ENCODE data around the gene RMND5B.
"Not testable (repeated sequence)": the region's sequence is repeated elsewhere in the genome, so short reads cannot be mapped to it uniquely, and the experiment has no call there.

The RMND5B gene

DNA sequence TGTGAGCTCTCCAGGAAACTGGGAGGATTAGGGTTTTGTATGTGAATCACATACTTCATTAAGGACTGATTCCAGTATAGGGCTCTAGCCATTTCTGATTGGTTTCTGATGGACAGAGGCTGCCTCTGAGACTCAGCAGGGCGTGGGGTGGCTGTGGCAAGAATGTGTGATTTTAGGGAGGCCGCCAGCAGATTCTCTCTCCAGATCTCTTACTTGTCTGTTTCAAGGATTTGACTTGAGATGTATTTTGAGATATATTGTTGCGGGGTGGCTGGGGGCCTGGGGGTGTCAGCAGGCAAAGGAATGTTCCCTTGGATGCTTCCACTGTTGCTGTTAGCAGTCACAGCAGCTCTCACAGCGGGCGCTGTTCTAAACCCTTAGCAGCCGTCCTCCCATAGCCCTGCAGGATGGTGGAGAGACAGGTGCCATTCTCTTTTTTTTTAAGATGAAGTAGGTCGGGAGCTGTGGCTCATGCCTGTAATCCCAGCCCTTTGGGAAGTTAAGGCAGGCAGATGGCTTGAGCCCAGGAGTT, 65.5 kb downstream of the RMND5B start:
- H3K27me3 ChIP-seq (ENCODE audit: insufficient read depth, low read length) = peaks cover 4% of the 10 kb centered on the region; the same call in 1 of the 2 replicates
- H3K4me3 ChIP-seq (ENCODE audit: low read length) = no peak overlapping the region
- peaks cover 3% of the 10 kb centered on the region; the same call in 1 of the 2 replicates for H3K4me1 ChIP-seq (ENCODE audit: insufficient read depth, low read length)
- WGBS = 75% methylated on average over 7 of the region's 7 CpGs
- no peaks in the 10 kb centered on the region for H3K9me3 ChIP-seq (ENCODE audit: insufficient read depth, low read depth, low read length)
- H3K36me3 ChIP-seq (ENCODE audit: insufficient read depth, low read length) = no peaks in the 10 kb centered on the region
- H3K9ac ChIP-seq (ENCODE audit: low read depth, low read length) = no peak overlapping the region
- no peak overlapping the region; the same call in 1 of the 2 replicates for H3K27ac ChIP-seq (ENCODE audit: low read depth, low read length)

DNA sequence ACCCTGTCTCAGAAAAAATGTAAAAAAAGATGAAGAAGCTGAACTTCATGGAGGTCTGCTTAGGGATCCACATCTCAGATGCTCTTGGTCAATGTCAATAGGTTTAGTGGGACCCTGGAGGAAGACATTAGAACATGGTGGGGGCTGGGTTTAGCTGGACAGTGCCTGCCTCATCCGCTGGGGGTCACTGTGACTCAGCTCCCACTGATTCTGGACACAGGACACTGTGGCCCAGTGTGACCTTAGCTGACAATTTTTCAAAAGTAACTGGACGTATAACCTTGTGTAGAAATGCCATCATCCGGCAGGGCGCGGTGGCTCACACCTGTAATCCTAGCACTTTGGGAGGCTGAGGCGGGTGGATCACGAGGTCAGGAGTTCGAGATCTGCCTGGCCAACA, 66.2 kb downstream of the RMND5B start:
- no peaks in the 10 kb centered on the region for H3K9me3 ChIP-seq (ENCODE audit: insufficient read depth, low read depth, low read length)
- H3K4me1 ChIP-seq (ENCODE audit: insufficient read depth, low read length) = peaks cover 3% of the 10 kb centered on the region; the same call in 1 of the 2 replicates
- H3K27me3 ChIP-seq (ENCODE audit: insufficient read depth, low read length) = peaks cover 6% of the 10 kb centered on the region; the same call in 1 of the 2 replicates
- H3K9ac ChIP-seq (ENCODE audit: low read depth, low read length) = no peak overlapping the region
- H3K36me3 ChIP-seq (ENCODE audit: insufficient read depth, low read length) = no peaks in the 10 kb centered on the region
- WGBS = 82% methylated on average over 8 of the region's 8 CpGs
- no peak overlapping the region for H3K27ac ChIP-seq (ENCODE audit: low read depth, low read length)
- H3K4me3 ChIP-seq (ENCODE audit: low read length) = no peak overlapping the region

DNA sequence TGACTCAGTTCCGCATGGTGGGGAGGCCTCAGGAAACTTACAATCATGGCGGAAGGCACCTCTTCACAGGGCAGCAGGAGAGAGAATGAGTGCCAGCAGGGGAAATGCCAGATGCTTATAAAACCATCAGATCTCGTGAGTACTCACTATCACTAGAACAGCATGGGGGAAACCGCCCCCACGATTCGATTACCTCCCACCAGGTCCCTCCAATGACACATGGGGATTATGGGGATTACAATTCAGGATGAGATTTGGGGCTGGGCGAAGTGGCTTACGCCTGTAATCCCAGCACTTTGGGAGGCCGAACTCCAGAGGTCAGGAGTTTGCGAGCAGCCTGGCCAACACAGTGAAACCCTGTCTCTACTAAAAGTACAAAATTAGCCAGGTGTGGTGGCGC, 67.3 kb downstream of the RMND5B start:
- WGBS = 80% methylated on average over 11 of the region's 11 CpGs
- not testable (repeated sequence) for H3K27ac ChIP-seq (ENCODE audit: low read depth, low read length); H3K4me1 ChIP-seq (ENCODE audit: insufficient read depth, low read length); H3K27me3 ChIP-seq (ENCODE audit: insufficient read depth, low read length); H3K36me3 ChIP-seq (ENCODE audit: insufficient read depth, low read length); H3K9ac ChIP-seq (ENCODE audit: low read depth, low read length); H3K4me3 ChIP-seq (ENCODE audit: low read length); H3K9me3 ChIP-seq (ENCODE audit: insufficient read depth, low read depth, low read length)

DNA sequence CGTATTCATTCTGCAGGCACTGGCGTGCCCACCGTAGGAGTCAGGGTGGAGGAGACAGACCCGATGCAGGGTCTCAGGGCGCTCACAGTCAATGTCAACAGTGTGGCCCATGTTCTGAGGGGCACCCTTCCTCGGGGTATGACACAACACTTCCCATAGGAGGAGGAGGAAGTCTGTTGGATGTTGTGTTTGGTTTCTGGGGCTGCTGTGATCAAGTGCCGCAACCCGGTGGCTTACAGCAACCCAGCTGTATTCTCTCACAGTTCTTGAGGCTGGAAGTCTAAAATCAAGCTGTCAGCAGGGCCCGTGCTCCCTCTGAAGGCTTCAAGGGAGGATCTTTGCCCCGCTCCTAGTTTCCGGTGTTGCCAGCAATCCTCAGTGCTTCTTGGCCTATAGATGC, 67.9 kb downstream of the RMND5B start:
- peaks cover 3% of the 10 kb centered on the region; the same call in 1 of the 2 replicates for H3K4me1 ChIP-seq (ENCODE audit: insufficient read depth, low read length)
- no peak overlapping the region for H3K4me3 ChIP-seq (ENCODE audit: low read length)
- H3K27ac ChIP-seq (ENCODE audit: low read depth, low read length) = no peak overlapping the region
- H3K9ac ChIP-seq (ENCODE audit: low read depth, low read length) = no peak overlapping the region
- peaks cover 8% of the 10 kb centered on the region; the same call in 1 of the 2 replicates for H3K27me3 ChIP-seq (ENCODE audit: insufficient read depth, low read length)
- H3K9me3 ChIP-seq (ENCODE audit: insufficient read depth, low read depth, low read length) = no peaks in the 10 kb centered on the region
- WGBS = 93% methylated on average over 11 of the region's 11 CpGs
- H3K36me3 ChIP-seq (ENCODE audit: insufficient read depth, low read length) = no peaks in the 10 kb centered on the region

DNA sequence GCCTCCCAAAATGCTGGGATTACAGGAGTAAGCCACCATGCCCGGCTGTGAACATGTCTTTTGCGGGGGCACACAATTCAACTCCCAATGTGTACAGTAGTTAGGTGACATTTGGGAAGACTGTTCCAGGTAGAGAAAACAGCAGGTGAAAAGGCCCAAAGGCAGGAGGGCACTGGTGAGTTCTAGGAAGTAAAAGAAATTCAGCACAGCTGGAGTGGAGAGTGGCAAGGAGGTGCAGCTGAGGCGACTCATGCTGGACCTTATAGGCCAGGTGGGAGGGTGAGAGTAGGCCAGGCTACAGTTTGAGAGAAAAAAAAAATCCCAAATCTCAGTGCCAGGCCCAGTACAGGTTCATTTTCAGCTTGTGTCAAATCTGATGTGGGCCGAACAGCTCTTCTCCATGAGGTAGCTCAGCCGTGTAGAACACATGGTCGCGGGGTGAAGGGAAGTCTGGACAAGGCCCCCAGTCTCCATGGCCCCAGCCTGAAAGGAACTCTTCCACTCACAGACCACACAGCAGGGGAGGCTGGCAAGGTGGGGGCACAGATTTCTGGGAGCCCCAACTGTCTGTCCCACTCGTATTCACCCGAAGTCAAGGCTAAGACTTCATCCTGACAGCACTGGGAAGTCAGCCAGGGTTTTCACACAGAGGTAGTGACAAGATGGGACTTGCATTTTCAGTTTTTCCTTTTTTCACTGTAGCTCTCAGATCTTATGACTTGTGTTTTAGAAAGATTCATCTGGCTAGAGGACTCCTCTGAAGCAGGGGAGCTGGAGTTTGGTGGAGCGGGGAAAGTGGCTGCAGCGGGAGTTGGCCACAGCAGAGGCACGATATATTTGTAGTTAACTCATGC, 69.0 kb downstream of the RMND5B start:
- 86% methylated on average over 12 of the region's 12 CpGs for WGBS
- Histone ChIP-seq H3K27ac (ENCODE audit: low read depth, low read length) (no peak overlapping the region), H3K4me3 (ENCODE audit: low read length) (no peak overlapping the region), H3K9ac (ENCODE audit: low read depth, low read length) (no peak overlapping the region), H3K27me3 (ENCODE audit: insufficient read depth, low read length) (peaks cover 8% of the 10 kb centered on the region; the same call in 1 of the 2 replicates), H3K36me3 (ENCODE audit: insufficient read depth, low read length) (no peaks in the 10 kb centered on the region), H3K4me1 (ENCODE audit: insufficient read depth, low read length) (peaks cover 3% of the 10 kb centered on the region; the same call in 1 of the 2 replicates), H3K9me3 (ENCODE audit: insufficient read depth, low read depth, low read length) (no peaks in the 10 kb centered on the region)

Data from HUES64 (cell line).